ENCODE data around the gene ATPAF2.
A peak's percentile ranks its signal among the peaks of the same experiment; 100 is the strongest.

ATPAF2 gene

DNA sequence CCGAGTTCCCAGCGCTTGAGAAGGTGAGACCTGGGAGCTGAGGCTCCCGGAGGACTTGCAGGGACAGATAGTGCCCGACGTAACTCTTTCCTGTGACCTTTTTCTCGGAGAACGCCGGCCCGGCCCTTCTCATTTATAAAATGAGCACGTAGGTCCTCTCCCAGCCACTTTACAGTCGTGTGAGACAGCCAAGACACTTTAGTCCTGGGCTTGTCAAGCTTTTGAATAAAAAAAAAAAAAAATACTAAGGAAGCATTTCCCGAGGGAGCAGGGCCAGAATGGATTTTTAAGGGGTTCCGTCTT lies 66.1 kb downstream of the ATPAF2 start:
- Histone ChIP-seq H3K27me3 (ENCODE audit: insufficient read depth, low read depth, severe bottlenecking) (no peaks in the 10 kb centered on the region), H3K36me3 (no peaks in the 10 kb centered on the region), H3K9me3 (ENCODE audit: severe bottlenecking) (no peaks in the 10 kb centered on the region), H3K4me3 (ENCODE audit: low read depth, low read length) (peak overlapping the region; percentile 74), H3K27ac (no peak overlapping the region)
- no peak for DNase-seq
- TF ChIP-seq, protein P1, sequence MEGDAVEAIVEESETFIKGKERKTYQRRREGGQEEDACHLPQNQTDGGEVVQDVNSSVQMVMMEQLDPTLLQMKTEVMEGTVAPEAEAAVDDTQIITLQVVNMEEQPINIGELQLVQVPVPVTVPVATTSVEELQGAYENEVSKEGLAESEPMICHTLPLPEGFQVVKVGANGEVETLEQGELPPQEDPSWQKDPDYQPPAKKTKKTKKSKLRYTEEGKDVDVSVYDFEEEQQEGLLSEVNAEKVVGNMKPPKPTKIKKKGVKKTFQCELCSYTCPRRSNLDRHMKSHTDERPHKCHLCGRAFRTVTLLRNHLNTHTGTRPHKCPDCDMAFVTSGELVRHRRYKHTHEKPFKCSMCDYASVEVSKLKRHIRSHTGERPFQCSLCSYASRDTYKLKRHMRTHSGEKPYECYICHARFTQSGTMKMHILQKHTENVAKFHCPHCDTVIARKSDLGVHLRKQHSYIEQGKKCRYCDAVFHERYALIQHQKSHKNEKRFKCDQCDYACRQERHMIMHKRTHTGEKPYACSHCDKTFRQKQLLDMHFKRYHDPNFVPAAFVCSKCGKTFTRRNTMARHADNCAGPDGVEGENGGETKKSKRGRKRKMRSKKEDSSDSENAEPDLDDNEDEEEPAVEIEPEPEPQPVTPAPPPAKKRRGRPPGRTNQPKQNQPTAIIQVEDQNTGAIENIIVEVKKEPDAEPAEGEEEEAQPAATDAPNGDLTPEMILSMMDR (IDR thresholded peaks at IDR 0.05; ENCODE audit: low read depth, low read length) = no peak

DNA sequence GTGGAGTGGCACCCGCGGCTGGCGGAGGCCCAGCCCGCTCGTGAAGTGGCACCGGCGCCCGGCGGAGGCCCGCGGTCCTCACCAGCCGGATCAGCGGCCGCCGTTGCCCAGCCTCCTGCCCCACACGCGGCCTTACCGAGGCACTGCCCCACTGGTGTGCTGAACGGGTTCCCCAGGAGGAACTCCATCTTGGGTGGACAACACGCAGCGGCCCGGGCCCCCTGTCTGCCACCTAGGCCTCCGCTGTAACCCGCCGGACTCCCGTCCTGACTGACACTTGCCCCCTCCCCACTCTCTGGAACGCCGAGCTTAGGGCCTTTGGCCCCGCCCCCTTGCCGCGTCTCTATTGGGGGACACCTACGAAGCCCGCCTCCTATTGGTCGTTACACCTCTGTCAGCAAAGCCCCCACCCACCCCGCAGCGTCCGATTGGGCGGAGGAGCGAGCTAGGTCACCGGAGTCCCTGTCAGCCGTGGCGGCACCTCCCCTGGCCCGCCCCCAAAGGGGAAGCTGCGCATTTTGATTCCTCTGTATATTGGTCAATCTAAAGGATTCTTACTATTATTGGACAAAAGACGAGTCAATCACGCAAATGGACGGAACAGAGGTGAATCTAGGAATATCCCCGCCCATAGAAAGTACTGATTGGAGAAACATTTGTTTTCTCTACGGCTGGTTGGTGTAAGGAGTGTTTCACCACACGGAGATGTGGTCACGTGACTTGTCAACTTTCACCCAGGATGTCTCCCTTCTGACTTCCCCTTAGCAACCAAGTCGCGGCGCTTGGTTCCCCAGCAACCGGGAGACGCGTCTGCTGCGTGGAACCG lies 66.6 kb downstream of the ATPAF2 start, which contains the start of the genes DRC3 and TOM1L2:
Gene DRC3, plus strand, starts transcription at position 737 of the 826 bp plus-strand sequence. CDS start 4,737 bp downstream, outside the sequence.
Gene TOM1L2, minus strand, starts transcription at position 275 of the 826 bp plus-strand sequence. Its CDS starts 87 bp downstream, at position 188.
- H3K27ac ChIP-seq = peak within 1 kb of the TSS; percentile 20; the same call in 1 of the 2 replicates
- TF ChIP-seq, protein P1 (IDR thresholded peaks at IDR 0.05; ENCODE audit: low read depth, low read length) = no peak
- DNase-seq = peak; percentile 100
- no peaks in the 10 kb centered on the region for H3K27me3 ChIP-seq (ENCODE audit: insufficient read depth, low read depth, severe bottlenecking)
- H3K4me3 ChIP-seq (ENCODE audit: low read depth, low read length) = peak within 1 kb of the TSS; percentile 76
- no peaks in the 10 kb centered on the region for H3K36me3 ChIP-seq
- no peaks in the 10 kb centered on the region for H3K9me3 ChIP-seq (ENCODE audit: severe bottlenecking)

DNA sequence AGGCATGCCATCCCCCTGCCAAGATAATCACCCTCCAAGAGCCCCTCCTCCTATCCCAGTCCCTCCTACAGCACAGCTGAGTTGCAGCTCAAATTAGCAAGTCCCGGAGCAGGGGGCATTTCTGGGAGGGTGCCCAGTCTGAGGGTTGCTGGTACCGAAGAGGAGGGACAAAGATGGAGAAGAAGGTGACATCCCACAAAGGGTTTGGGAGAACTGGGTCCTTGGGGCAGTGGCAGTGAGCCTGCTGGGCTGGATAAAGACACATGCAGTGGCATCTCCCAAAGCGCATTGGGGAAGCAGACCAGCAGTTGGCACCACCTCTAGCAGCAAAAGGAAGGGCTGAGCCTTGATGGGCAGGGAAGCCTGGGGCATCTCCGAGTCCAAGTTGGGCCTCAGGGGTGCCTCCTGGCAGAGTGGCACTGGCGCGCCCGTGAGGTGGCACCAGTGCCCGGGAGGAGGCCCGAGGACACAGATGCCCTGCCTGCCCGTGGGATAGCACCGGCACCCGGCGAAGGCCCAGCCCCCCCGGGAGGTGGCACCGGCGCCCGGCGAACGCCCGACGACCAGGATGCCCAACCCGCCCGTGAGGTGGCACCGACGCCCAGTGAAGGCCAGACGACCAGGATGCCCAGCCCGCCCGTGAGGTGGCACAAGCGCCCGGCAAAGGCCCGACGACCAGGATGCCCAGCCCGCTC lies 67.4 kb downstream of the ATPAF2 start:
- H3K9me3 ChIP-seq (ENCODE audit: severe bottlenecking) = no peaks in the 10 kb centered on the region

DNA sequence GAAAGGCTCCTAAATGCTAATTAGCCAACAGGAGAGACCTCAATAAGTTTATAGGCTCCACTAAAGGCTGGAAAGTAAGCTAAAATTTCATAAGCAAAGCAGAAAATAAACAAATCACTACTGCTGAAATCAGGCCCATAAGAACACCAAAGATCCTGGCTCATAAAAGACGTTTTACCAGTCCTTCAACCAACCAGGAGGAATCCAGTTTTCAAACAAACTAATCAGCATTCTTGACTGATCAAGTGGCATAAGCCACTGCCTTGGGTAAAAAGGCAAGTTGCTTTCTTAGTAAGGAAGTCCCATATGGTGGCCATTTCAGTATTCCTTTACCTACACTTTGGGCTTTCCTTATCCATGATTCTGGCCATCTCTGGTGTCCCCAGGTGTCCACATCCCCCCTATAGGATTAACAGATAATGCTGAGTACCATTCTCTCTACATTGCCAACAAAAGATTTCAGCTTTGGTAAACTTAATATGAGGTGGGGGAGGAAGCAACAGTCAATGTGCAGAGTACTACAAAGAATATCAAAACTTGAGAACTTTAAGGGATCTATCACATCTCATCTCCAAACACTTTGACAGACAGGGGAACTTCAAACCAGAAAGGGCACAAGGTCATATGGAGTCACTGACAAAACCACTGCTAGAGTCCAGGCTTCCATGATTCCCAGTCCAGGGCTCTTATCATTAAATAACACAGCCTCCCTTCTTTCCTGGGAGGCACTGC lies 68.1 kb downstream of the ATPAF2 start:
- no peaks in the 10 kb centered on the region for H3K36me3 ChIP-seq
- no peak for DNase-seq
- no peak overlapping the region for H3K27ac ChIP-seq
- H3K27me3 ChIP-seq (ENCODE audit: insufficient read depth, low read depth, severe bottlenecking) = no peaks in the 10 kb centered on the region
- TF ChIP-seq, protein P1 (IDR thresholded peaks at IDR 0.05; ENCODE audit: low read depth, low read length) = no peak
- H3K9me3 ChIP-seq (ENCODE audit: severe bottlenecking) = no peaks in the 10 kb centered on the region
- H3K4me3 ChIP-seq (ENCODE audit: low read depth, low read length) = no peak overlapping the region

More for the DNA sequence above, 67.4 kb downstream of the ATPAF2 start:
- TF ChIP-seq, protein P1 (IDR thresholded peaks at IDR 0.05; ENCODE audit: low read depth, low read length) = no peak
- Histone ChIP-seq H3K36me3 (no peaks in the 10 kb centered on the region), H3K27ac (peak overlapping the region; percentile 20; the same call in 1 of the 2 replicates), H3K4me3 (ENCODE audit: low read depth, low read length) (peak overlapping the region; percentile 76), H3K27me3 (ENCODE audit: insufficient read depth, low read depth, severe bottlenecking) (no peaks in the 10 kb centered on the region)
- DNase-seq = no peak
